Glutamatergic neuron (in vitro differentiated cells): Measurements from ENCODE around the gene HHLA2. TPM values are rescaled to one million over a fixed set of nuclear protein-coding genes. Genes with fewer than 3 reads are reported as not detected.
"Not testable (repeated sequence)": the region's sequence is repeated elsewhere in the genome, so short reads cannot be mapped to it uniquely, and the experiment has no call there.

Experiments
- DNase-seq: peaks from one replicate; pipeline ENCODE4 v3.0.0; 2022
- H3K27ac Mint-ChIP-seq: one replicate; pipeline ENCODE4 v1.8.0; 2020; ENCODE audit warnings: mild to moderate bottlenecking, mixed read lengths, inconsistent platforms; ENCODE audit not compliant: unreplicated experiment
- H3K27me3 Mint-ChIP-seq: one replicate; pipeline ENCODE4 v1.8.0; 2020; ENCODE audit warnings: mild to moderate bottlenecking, moderate library complexity, mixed read lengths, inconsistent platforms; ENCODE audit not compliant: unreplicated experiment
- H3K36me3 Mint-ChIP-seq: one replicate; pipeline ENCODE4 v1.8.0; 2020; ENCODE audit warnings: mild to moderate bottlenecking, mixed read lengths, inconsistent platforms; ENCODE audit not compliant: unreplicated experiment
- H3K4me1 Mint-ChIP-seq: one replicate; pipeline ENCODE4 v1.8.0; 2020; ENCODE audit warnings: mild to moderate bottlenecking, low read depth, mixed read lengths, inconsistent platforms; ENCODE audit not compliant: unreplicated experiment
- H3K4me3 Mint-ChIP-seq: one replicate; pipeline ENCODE4 v1.8.0; 2020; ENCODE audit warnings: mild to moderate bottlenecking, mixed read lengths, inconsistent platforms; ENCODE audit not compliant: unreplicated experiment
- H3K9me3 Mint-ChIP-seq: one replicate; pipeline ENCODE4 v1.8.0; 2020; ENCODE audit warnings: mild to moderate bottlenecking, moderate library complexity, mixed read lengths, inconsistent platforms; ENCODE audit not compliant: unreplicated experiment
- total RNA-seq: library from RNA; stranded (reverse); fragmentation: NEBNext Ultra II Directional; extraction: Animal tissue kit (Norgen Biotek cat#: 25700); gene quantifications from one replicate; pipeline ENCODE4 v1.2.1, GENCODE V29; 2021; ENCODE audit not compliant: unreplicated experiment
- TF ChIP-seq, protein P1 (sequence below): fragments of 200-600 bp; sonication (generic); IDR thresholded peaks from one replicate; pipeline ENCODE4 v1.5.0; 2021; ENCODE audit not compliant: partially characterized antibody, unreplicated experiment

HHLA2 gene
- total RNA-seq, 1 donor from 2014 or later = not detected

GRCh38 chr3:108271626-108272025 is 24.7 kb upstream of the HHLA2 start:
- Mint-ChIP-seq H3K27ac (no peak overlapping the region), H3K9me3 (peaks cover 2% of the 10 kb centered on the region), H3K27me3 (no peaks in the 10 kb centered on the region), H3K4me1 (no peaks in the 10 kb centered on the region), H3K36me3 (peaks cover 10% of the 10 kb centered on the region), H3K4me3 (no peak overlapping the region)
- no peak for DNase-seq
- TF ChIP-seq, protein P1, sequence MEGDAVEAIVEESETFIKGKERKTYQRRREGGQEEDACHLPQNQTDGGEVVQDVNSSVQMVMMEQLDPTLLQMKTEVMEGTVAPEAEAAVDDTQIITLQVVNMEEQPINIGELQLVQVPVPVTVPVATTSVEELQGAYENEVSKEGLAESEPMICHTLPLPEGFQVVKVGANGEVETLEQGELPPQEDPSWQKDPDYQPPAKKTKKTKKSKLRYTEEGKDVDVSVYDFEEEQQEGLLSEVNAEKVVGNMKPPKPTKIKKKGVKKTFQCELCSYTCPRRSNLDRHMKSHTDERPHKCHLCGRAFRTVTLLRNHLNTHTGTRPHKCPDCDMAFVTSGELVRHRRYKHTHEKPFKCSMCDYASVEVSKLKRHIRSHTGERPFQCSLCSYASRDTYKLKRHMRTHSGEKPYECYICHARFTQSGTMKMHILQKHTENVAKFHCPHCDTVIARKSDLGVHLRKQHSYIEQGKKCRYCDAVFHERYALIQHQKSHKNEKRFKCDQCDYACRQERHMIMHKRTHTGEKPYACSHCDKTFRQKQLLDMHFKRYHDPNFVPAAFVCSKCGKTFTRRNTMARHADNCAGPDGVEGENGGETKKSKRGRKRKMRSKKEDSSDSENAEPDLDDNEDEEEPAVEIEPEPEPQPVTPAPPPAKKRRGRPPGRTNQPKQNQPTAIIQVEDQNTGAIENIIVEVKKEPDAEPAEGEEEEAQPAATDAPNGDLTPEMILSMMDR = no peak

- not testable (repeated sequence) for H3K27me3 Mint-ChIP-seq
These were observed 17.3 kb upstream of the HHLA2 start for GRCh38 chr3:108279066-108279465.

GRCh38 chr3:108280476-108280875 is 15.9 kb upstream of the HHLA2 start:
- no peaks in the 10 kb centered on the region for H3K27me3 Mint-ChIP-seq
- no peak overlapping the region for H3K27ac Mint-ChIP-seq
- peaks cover 8% of the 10 kb centered on the region for H3K36me3 Mint-ChIP-seq
- no peaks in the 10 kb centered on the region for H3K4me1 Mint-ChIP-seq
- TF ChIP-seq, protein P1 = no peak
- DNase-seq = no peak
- no peak overlapping the region for H3K4me3 Mint-ChIP-seq
- H3K9me3 Mint-ChIP-seq = peaks cover 2% of the 10 kb centered on the region

More at GRCh38 chr3:108279066-108279465, 17.3 kb upstream of the HHLA2 start:
- H3K4me1 Mint-ChIP-seq, DNase-seq, H3K36me3 Mint-ChIP-seq, H3K9me3 Mint-ChIP-seq, H3K27ac Mint-ChIP-seq, H3K4me3 Mint-ChIP-seq: not testable (repeated sequence)

- TF ChIP-seq, protein P1 = no peak
- Mint-ChIP-seq H3K36me3 (peaks cover 8% of the 10 kb centered on the region), H3K27ac (no peak overlapping the region), H3K4me3 (no peak overlapping the region), H3K4me1 (no peaks in the 10 kb centered on the region), H3K27me3 (no peaks in the 10 kb centered on the region), H3K9me3 (peaks cover 2% of the 10 kb centered on the region)
- no peak for DNase-seq
These were observed 14.7 kb upstream of the HHLA2 start for GRCh38 chr3:108281670-108282069.

GRCh38 chr3:108283006-108283405 is 13.3 kb upstream of the HHLA2 start:
- no peaks in the 10 kb centered on the region for H3K27me3 Mint-ChIP-seq
- DNase-seq = no peak
- H3K27ac Mint-ChIP-seq = no peak overlapping the region
- H3K4me3 Mint-ChIP-seq = no peak overlapping the region
- peaks cover 8% of the 10 kb centered on the region for H3K36me3 Mint-ChIP-seq
- TF ChIP-seq, protein P1 = no peak
- no peaks in the 10 kb centered on the region for H3K4me1 Mint-ChIP-seq
- H3K9me3 Mint-ChIP-seq = peaks cover 2% of the 10 kb centered on the region

GRCh38 chr3:108283989-108284388 is 12.4 kb upstream of the HHLA2 start:
- DNase-seq = no peak
- no peaks in the 10 kb centered on the region for H3K27me3 Mint-ChIP-seq
- H3K4me1 Mint-ChIP-seq = no peaks in the 10 kb centered on the region
- no peak overlapping the region for H3K4me3 Mint-ChIP-seq
- TF ChIP-seq, protein P1 = no peak
- H3K36me3 Mint-ChIP-seq = peaks cover 4% of the 10 kb centered on the region
- peaks cover 2% of the 10 kb centered on the region for H3K9me3 Mint-ChIP-seq
- H3K27ac Mint-ChIP-seq = no peak overlapping the region
